SK-N-SH (cell line): ENCODE measurements around the gene IGF1R. TPM values are rescaled to one million over a fixed set of nuclear protein-coding genes. Genes with fewer than 3 reads are reported as not detected.

Experiments
- CTCF ChIA-PET: fragments of 300-600, 350-600 bp; formaldehyde crosslinking; extraction: SDS; loops from one replicate; lab custom pipeline; 2021; lab: Yijun Ruan, JAX
- POLR2A ChIA-PET: fragments of 350-600 bp; sonication (Branson Sonifier 250); formaldehyde crosslinking; extraction: SDS; loops from one replicate; lab custom pipeline; 2020; ENCODE audit warnings: antibody characterized with exemption, inconsistent platforms; lab: Yijun Ruan, JAX
- DNase-seq: peaks from one replicate; pipeline ENCODE4 v3.0.0; 2012
- H2AFZ ChIP-seq: fragments of 200-600 bp; sonication (generic); 2 replicates; pipeline ENCODE4 v1.8.1; 2016; ENCODE audit warnings: antibody characterized with exemption, mild to moderate bottlenecking, low read depth
- H3F3A ChIP-seq: fragments of 200-600 bp; sonication (generic); replicated peaks from 2 replicates; pipeline ENCODE3; 2016; ENCODE audit warnings: antibody characterized with exemption, mild to moderate bottlenecking; ENCODE audit not compliant: insufficient read depth
- H3K27ac ChIP-seq, 2 experiments: fragments of 200-500 bp in 1 of 2; fragments of 200-600 bp in 1 of 2; sonication (Bioruptor generic) in 1 of 2; sonication (generic), shearing (Covaris generic) in 1 of 2; 2 replicates each; pipeline versions ENCODE4 v1.5.1 to v1.6.1; 2014 to 2016; ENCODE audit warnings: low read depth in 2 of 2, inconsistent platforms in 1 of 2, low read length in 1 of 2, mild to moderate bottlenecking in 1 of 2, mixed read lengths in 1 of 2
- H3K27me3 ChIP-seq: fragments of 200-600 bp; sonication (generic), shearing (Covaris generic); 2 replicates; pipeline ENCODE4 v1.6.1; 2016; ENCODE audit warnings: mixed run types; ENCODE audit not compliant: insufficient read depth
- H3K36me3 ChIP-seq, 2 experiments: fragments of 200-500 bp in 1 of 2; fragments of 200-600 bp in 1 of 2; sonication (Bioruptor generic) in 1 of 2; sonication (generic) in 1 of 2; replicated peaks in 1 of 2; 2 replicates each; pipeline versions ENCODE3 to v1.5.1; 2014 to 2016; ENCODE audit warnings: low read length in 1 of 2, mild to moderate bottlenecking in 1 of 2; ENCODE audit not compliant: insufficient read depth in 2 of 2, control insufficient read depth in 1 of 2
- H3K4me1 ChIP-seq, 2 experiments: fragments of 200-500 bp in 1 of 2; fragments of 200-600 bp in 1 of 2; sonication (Bioruptor generic) in 1 of 2; sonication (generic), shearing (Covaris generic) in 1 of 2; 2 replicates each; pipeline versions ENCODE4 v1.5.1 to v1.6.1; 2014 to 2016; ENCODE audit warnings: low read depth in 1 of 2, low read length in 1 of 2, mixed run types in 1 of 2; ENCODE audit not compliant: insufficient read depth in 2 of 2, control insufficient read depth in 1 of 2
- H3K4me2 ChIP-seq: fragments of 200-600 bp; sonication (generic), shearing (Covaris generic); 2 replicates; pipeline ENCODE4 v1.6.1; 2017; ENCODE audit warnings: mixed run types
- H3K4me3 ChIP-seq, 2 experiments: fragments of 200-500 bp in 1 of 2; fragments of 200-600 bp in 1 of 2; sonication (Bioruptor generic) in 1 of 2; sonication (generic), shearing (Covaris generic) in 1 of 2; 2 replicates each; pipeline versions ENCODE4 v1.5.1 to v1.8.1; 2014 to 2016; ENCODE audit warnings: low read depth in 2 of 2, inconsistent platforms in 1 of 2, low read length in 1 of 2, mild to moderate bottlenecking in 1 of 2, mixed read lengths in 1 of 2, moderate library complexity in 1 of 2
- H3K79me2 ChIP-seq: fragments of 200-600 bp; sonication (generic); 2 replicates; pipeline ENCODE4 v1.8.1; 2017; ENCODE audit warnings: mild to moderate bottlenecking; ENCODE audit not compliant: insufficient read depth
- H3K9ac ChIP-seq: fragments of 200-600 bp; sonication (generic); 2 replicates; pipeline ENCODE4 v1.6.1; 2017; ENCODE audit warnings: mixed run types
- H3K9me2 ChIP-seq: fragments of 200-600 bp; sonication (generic); 2 replicates; pipeline ENCODE4 v1.6.1; 2017; ENCODE audit warnings: mixed run types
- H3K9me3 ChIP-seq: fragments of 200-600 bp; sonication (generic); 2 replicates; pipeline ENCODE4 v1.6.1; 2017; ENCODE audit warnings: mixed run types, mild to moderate bottlenecking, moderate library complexity
- H4K20me1 ChIP-seq: fragments of 200-600 bp; sonication (generic); 2 replicates; pipeline ENCODE4 v1.6.1; 2017; ENCODE audit warnings: mild to moderate bottlenecking, mixed run types; ENCODE audit not compliant: insufficient read depth
- CTCF ChIP-seq: fragments of 200-600 bp; sonication (generic); IDR thresholded peaks from 2 replicates; pipeline ENCODE4 v1.6.1; 2017; ENCODE audit warnings: antibody characterized with exemption, mild to moderate bottlenecking, moderate library complexity
- EP300 ChIP-seq, 2 experiments: IDR thresholded peaks; 2 replicates each; pipeline versions ENCODE4 v1.4.0 to v1.6.1; 2012; ENCODE audit warnings: borderline replicate concordance in 1 of 2, low read depth in 1 of 2, low read length in 1 of 2
- EZH2phosphoT487 ChIP-seq: fragments of 200-600 bp; sonication (generic); IDR thresholded peaks from 2 replicates; pipeline ENCODE4 v1.6.1; 2017; ENCODE audit warnings: low read depth, mixed run types, mild to moderate bottlenecking, antibody characterized with exemption, moderate library complexity, borderline replicate concordance
- FOSL2 ChIP-seq: IDR thresholded peaks from 2 replicates; pipeline ENCODE4 v1.4.0; 2012; ENCODE audit warnings: low read depth, mild to moderate bottlenecking, moderate library complexity, borderline replicate concordance
- FOXJ3 ChIP-seq: sonication (generic); formaldehyde crosslinking; IDR thresholded peaks from 2 replicates; pipeline ENCODE4 v1.5.1; 2020; ENCODE audit warnings: mild to moderate bottlenecking, missing genetic modification reagents
- GABPA ChIP-seq: IDR thresholded peaks from 2 replicates; pipeline ENCODE4 v1.4.0; 2012; ENCODE audit warnings: low read depth, mild to moderate bottlenecking
- MEF2A ChIP-seq: IDR thresholded peaks from 2 replicates; pipeline ENCODE4 v1.4.0; 2012; ENCODE audit warnings: low read depth, borderline replicate concordance
- MXI1 ChIP-seq: IDR thresholded peaks from 2 replicates; pipeline ENCODE4 v1.6.1; 2012; ENCODE audit warnings: mild to moderate bottlenecking, low read depth, low read length, improper control_type of control experiment
- NFIC ChIP-seq: IDR thresholded peaks from 2 replicates; pipeline ENCODE4 v1.4.0; 2012; ENCODE audit warnings: borderline replicate concordance
- NRF1 ChIP-seq: IDR thresholded peaks from 2 replicates; pipeline ENCODE4 v1.6.1; 2012; ENCODE audit warnings: low read depth, mild to moderate bottlenecking, low read length
- POLR2AphosphoS5 ChIP-seq: IDR thresholded peaks from 2 replicates; pipeline ENCODE4 v1.6.1; 2012; ENCODE audit warnings: low read depth, low read length
- RAD21 ChIP-seq: IDR thresholded peaks from 2 replicates; pipeline ENCODE4 v1.6.1; 2012; ENCODE audit warnings: mild to moderate bottlenecking, low read length
- RCOR1 ChIP-seq: fragments of 150-350 bp; IDR thresholded peaks from 2 replicates; pipeline ENCODE4 v1.6.1; 2017; ENCODE audit warnings: antibody characterized with exemption, low read length
- REST ChIP-seq: IDR thresholded peaks from 2 replicates; pipeline ENCODE4 v1.6.1; 2012; ENCODE audit warnings: mild to moderate bottlenecking, low read depth, low read length, moderate library complexity
- RFX5 ChIP-seq: IDR thresholded peaks from 2 replicates; pipeline ENCODE4 v1.6.1; 2012; ENCODE audit warnings: mild to moderate bottlenecking, improper control_type of control experiment, low read length
- SIN3A ChIP-seq: IDR thresholded peaks from 2 replicates; pipeline ENCODE4 v1.6.1; 2012; ENCODE audit warnings: low read depth, mild to moderate bottlenecking, low read length, moderate library complexity, borderline replicate concordance
- SMC3 ChIP-seq: IDR thresholded peaks from 2 replicates; pipeline ENCODE4 v1.6.1; 2012; ENCODE audit warnings: low read depth, low read length, improper control_type of control experiment
- USF1 ChIP-seq: IDR thresholded peaks from 2 replicates; pipeline ENCODE4 v1.4.0; 2012; ENCODE audit warnings: low read depth, borderline replicate concordance
- USF2 ChIP-seq: fragments of 150-350 bp; IDR thresholded peaks from 2 replicates; pipeline ENCODE4 v1.6.1; 2017; ENCODE audit warnings: antibody characterized with exemption, low read length, low read depth, borderline replicate concordance
- YY1 ChIP-seq: IDR thresholded peaks from 2 replicates; pipeline ENCODE4 v1.4.0; 2012; ENCODE audit warnings: low read depth, mild to moderate bottlenecking
- ZBTB33 ChIP-seq: IDR thresholded peaks from 2 replicates; pipeline ENCODE4 v1.4.0; 2012; ENCODE audit warnings: low read depth, borderline replicate concordance
- WGBS: methylation state at CpG from one replicate; pipeline ENCODE4 v1.1.6; 2017; ENCODE audit warnings: low lambda C conversion rate; 5-methylcytosine and 5-hydroxymethylcytosine counted together
- polyA plus RNA-seq, 3 experiments: library from polyadenylated mRNA; depleted of rRNA; stranded (reverse); fragments of >200 nt; gene quantifications; 2 replicates each; pipeline ENCODE4 v1.2.3, GENCODE V29; 2012

Gene IGF1R
- polyA plus RNA-seq, 1 of the 3 experiments (the other 2 are of a cell fraction), result 9.5 TPM

GRCh38 chr15:98872774-98873173 is 224.4 kb downstream of the IGF1R start (continued):
- TF ChIP-seq USF2 (no peak), SMC3 (no peak), NFIC (no peak), FOXJ3 (no peak), EP300 (IDR thresholded peaks at IDR 0.05; ENCODE audit: borderline replicate concordance in 1 of 2, low read depth in 1 of 2, low read length in 1 of 2) (no peak), RFX5 (no peak)

- peak overlapping the region; percentile 22 for H3K4me2 ChIP-seq
- H2AFZ ChIP-seq, result no peak overlapping the region
- H3K9me2 ChIP-seq, result no peaks in the 10 kb centered on the region
- 0 out of 4 replicates have a peak overlapping the region, but pooled peaks of 1 of the 2 experiments have one; percentile 4 for H3K4me3 ChIP-seq
- CTCF ChIA-PET, result interaction anchor here (0.7 to 3.2 kb wide), 7 partner anchors 8 to 355 kb away, joined by 3 to 26 read pairs (median 5); no protein-coding TSS in a partner anchor
- H3K36me3 ChIP-seq, result no peaks in the 10 kb centered on the region
- no peaks in the 10 kb centered on the region for H3K9me3 ChIP-seq
- peaks cover 57% of the 10 kb centered on the region for H3K79me2 ChIP-seq
- H3K4me1 ChIP-seq, result peaks cover 15 to 52% of the 10 kb centered on the region in 2 experiments
- no peak overlapping the region for H3K9ac ChIP-seq
- POLR2A ChIA-PET, result no interaction called here
- H3K27ac ChIP-seq, result peak overlapping the region; percentile 1 to 50
- TF ChIP-seq EP300 (IDR thresholded peaks at IDR 0.05; ENCODE audit: borderline replicate concordance in 1 of 2, low read depth in 1 of 2, low read length in 1 of 2) (no peak), EZH2phosphoT487 (no peak), SMC3 (0 out of 2 replicates have a peak, but pooled peaks have one; percentile 11), RCOR1 (no peak), GABPA (no peak), MEF2A (no peak), REST (no peak), RFX5 (no peak), SIN3A (no peak), RAD21 (peak; percentile 16; the same call in 1 of the 2 replicates), YY1 (no peak), POLR2AphosphoS5 (no peak), MXI1 (no peak), ZBTB33 (no peak), CTCF (peak; percentile 20), USF1 (no peak), FOSL2 (no peak), NRF1 (no peak)
- H3F3A ChIP-seq, result peaks cover 4% of the 10 kb centered on the region
- no peak for DNase-seq
- no peaks in the 10 kb centered on the region for H4K20me1 ChIP-seq
- H3K27me3 ChIP-seq, result no peaks in the 10 kb centered on the region
- WGBS, result 41% methylated on average over 12 of the region's 12 CpGs
These were observed 225.3 kb downstream of the IGF1R start for GRCh38 chr15:98873441-98874218.
